Measurements from ENCODE around the gene ACSL3. TPM values are rescaled to one million over a fixed set of nuclear protein-coding genes. Genes with fewer than 3 reads are reported as not detected.
A peak's percentile ranks its signal among the peaks of the same experiment; 100 is the strongest.

Gene ACSL3
- total RNA-seq, 1 donor from 2014 or later = 144 TPM

GRCh38 chr2:222930862-222931261 is 70.0 kb downstream of the ACSL3 start:
- Histone ChIP-seq H3K36me3 (ENCODE audit: insufficient read depth, low read length) (peaks cover 40% of the 10 kb centered on the region), H4K20me1 (ENCODE audit: insufficient read depth, low read length) (peaks cover 8% of the 10 kb centered on the region), H3K9me3 (ENCODE audit: insufficient read depth, low read depth, low read length) (no peaks in the 10 kb centered on the region), H3K27me3 (ENCODE audit: insufficient read depth, low read length) (no peaks in the 10 kb centered on the region), H3K79me2 (ENCODE audit: insufficient read depth, low read length) (no peaks in the 10 kb centered on the region), H3K27ac (ENCODE audit: low read depth, low read length) (no peak overlapping the region), H3K4me3 (ENCODE audit: insufficient read depth, low read depth, low read length) (no peak overlapping the region), H3K4me1 (ENCODE audit: insufficient read depth, low read length) (no peaks in the 10 kb centered on the region), H3K4me2 (ENCODE audit: low read length) (no peak overlapping the region), H3K9ac (ENCODE audit: low read length) (no peak overlapping the region), H2AFZ (ENCODE audit: low read depth, low read length) (no peak overlapping the region)
- Mint-ChIP-seq H3K27ac (ENCODE audit: unreplicated experiment) (peak overlapping the region; percentile 84), H3K9me3 (ENCODE audit: unreplicated experiment) (no peaks in the 10 kb centered on the region), H3K27me3 (ENCODE audit: low read depth, unreplicated experiment) (no peaks in the 10 kb centered on the region), H3K4me3 (ENCODE audit: unreplicated experiment) (no peak overlapping the region), H3K36me3 (ENCODE audit: low read depth, unreplicated experiment) (peaks cover 8% of the 10 kb centered on the region), H3K4me1 (ENCODE audit: low read depth, unreplicated experiment) (peaks cover 14% of the 10 kb centered on the region)
- DNase-seq (ENCODE audit: low read depth) (peak; percentile 41), FAIRE-seq (no peak)
- TF ChIP-seq EZH2 (IDR thresholded peaks at IDR 0.05; ENCODE audit: insufficient read depth, low read length) (no peak), CTCF (IDR thresholded peaks at IDR 0.05; ENCODE audit: insufficient read depth, low read depth, low read length) (no peak)

GRCh38 chr2:222931659-222932058 is 70.8 kb downstream of the ACSL3 start:
- no peak overlapping the region for H3K27ac ChIP-seq (ENCODE audit: low read depth, low read length)
- no peak overlapping the region for H3K4me3 ChIP-seq (ENCODE audit: insufficient read depth, low read depth, low read length)
- H4K20me1 ChIP-seq (ENCODE audit: insufficient read depth, low read length) = peaks cover 8% of the 10 kb centered on the region
- Mint-ChIP-seq H3K36me3 (ENCODE audit: low read depth, unreplicated experiment) (peaks cover 11% of the 10 kb centered on the region), H3K27me3 (ENCODE audit: low read depth, unreplicated experiment) (no peaks in the 10 kb centered on the region), H3K9me3 (ENCODE audit: unreplicated experiment) (no peaks in the 10 kb centered on the region), H3K27ac (ENCODE audit: unreplicated experiment) (peak overlapping the region; percentile 49), H3K4me1 (ENCODE audit: low read depth, unreplicated experiment) (peaks cover 14% of the 10 kb centered on the region), H3K4me3 (ENCODE audit: unreplicated experiment) (no peak overlapping the region)
- H3K79me2 ChIP-seq (ENCODE audit: insufficient read depth, low read length) = peaks cover under 1% of the 10 kb centered on the region
- H3K4me2 ChIP-seq (ENCODE audit: low read length) = no peak overlapping the region
- FAIRE-seq = no peak
- no peak overlapping the region for H2AFZ ChIP-seq (ENCODE audit: low read depth, low read length)
- no peak overlapping the region for H3K9ac ChIP-seq (ENCODE audit: low read length)
- DNase-seq (ENCODE audit: low read depth) = no peak
- H3K36me3 ChIP-seq (ENCODE audit: insufficient read depth, low read length) = peaks cover 40% of the 10 kb centered on the region
- H3K27me3 ChIP-seq (ENCODE audit: insufficient read depth, low read length) = no peaks in the 10 kb centered on the region
- TF ChIP-seq CTCF (IDR thresholded peaks at IDR 0.05; ENCODE audit: insufficient read depth, low read depth, low read length) = no peak
- H3K9me3 ChIP-seq (ENCODE audit: insufficient read depth, low read depth, low read length) = no peaks in the 10 kb centered on the region
- H3K4me1 ChIP-seq (ENCODE audit: insufficient read depth, low read length) = no peaks in the 10 kb centered on the region

GRCh38 chr2:222933458-222933857 is 72.6 kb downstream of the ACSL3 start:
- no peak overlapping the region for H3K27ac Mint-ChIP-seq (ENCODE audit: unreplicated experiment)
- H3K4me2 ChIP-seq (ENCODE audit: low read length) = no peak overlapping the region
- H3K27me3 Mint-ChIP-seq (ENCODE audit: low read depth, unreplicated experiment) = no peaks in the 10 kb centered on the region
- H3K4me1 ChIP-seq (ENCODE audit: insufficient read depth, low read length) = no peaks in the 10 kb centered on the region
- no peak overlapping the region for H3K4me3 ChIP-seq (ENCODE audit: insufficient read depth, low read depth, low read length)
- no peak overlapping the region for H2AFZ ChIP-seq (ENCODE audit: low read depth, low read length)
- no peaks in the 10 kb centered on the region for H3K27me3 ChIP-seq (ENCODE audit: insufficient read depth, low read length)
- FAIRE-seq (no peak), DNase-seq (ENCODE audit: low read depth) (no peak)
- peaks cover 40% of the 10 kb centered on the region for H3K36me3 ChIP-seq (ENCODE audit: insufficient read depth, low read length)
- H3K4me1 Mint-ChIP-seq (ENCODE audit: low read depth, unreplicated experiment) = peaks cover 14% of the 10 kb centered on the region
- H3K79me2 ChIP-seq (ENCODE audit: insufficient read depth, low read length) = peaks cover 3% of the 10 kb centered on the region
- no peaks in the 10 kb centered on the region for H3K9me3 Mint-ChIP-seq (ENCODE audit: unreplicated experiment)
- H3K9me3 ChIP-seq (ENCODE audit: insufficient read depth, low read depth, low read length) = no peaks in the 10 kb centered on the region
- peaks cover 21% of the 10 kb centered on the region for H3K36me3 Mint-ChIP-seq (ENCODE audit: low read depth, unreplicated experiment)
- no peak overlapping the region for H3K27ac ChIP-seq (ENCODE audit: low read depth, low read length)
- TF ChIP-seq EZH2 (IDR thresholded peaks at IDR 0.05; ENCODE audit: insufficient read depth, low read length) (no peak), CTCF (IDR thresholded peaks at IDR 0.05; ENCODE audit: insufficient read depth, low read depth, low read length) (no peak)
- no peak overlapping the region for H3K9ac ChIP-seq (ENCODE audit: low read length)
- H4K20me1 ChIP-seq (ENCODE audit: insufficient read depth, low read length) = peaks cover 9% of the 10 kb centered on the region
- H3K4me3 Mint-ChIP-seq (ENCODE audit: unreplicated experiment) = no peak overlapping the region

Measured in astrocyte (in vitro differentiated cells and primary cell).